IMR-90 (cell line): ENCODE measurements around the gene DOCK9. TPM values are rescaled to one million over a fixed set of nuclear protein-coding genes. Genes with fewer than 3 reads are reported as not detected.

ENCODE experiments used
- ATAC-seq: fragments of 200-7000 bp; cut with Tn5 transposase; 2 replicates; pipeline ENCODE4 v1.9.1; 2020; ENCODE audit warnings: low read depth, mild to moderate bottlenecking, moderate library complexity
- BruUV-seq: library from RNA; stranded (reverse); fragments of 400-500 nt; replicated peaks from 2 replicates; lab custom pipeline; 2021; lab: Mats Ljungman, UMichigan
- CTCF ChIA-PET: fragments of 300-600 bp; formaldehyde crosslinking; extraction: SDS; loops from one replicate; lab custom pipeline; 2021; ENCODE audit warnings: antibody characterized with exemption; lab: Yijun Ruan, JAX
- POLR2A ChIA-PET: fragments of 300-600 bp; sonication (Branson Sonifier 250); formaldehyde crosslinking; loops from one replicate; lab custom pipeline; 2022; ENCODE audit warnings: antibody characterized with exemption; ENCODE audit not compliant: unreplicated experiment; lab: Charles Lee
- DNase-seq: peaks from one replicate; pipeline ENCODE4 v3.0.0; 2013
- H2AFZ ChIP-seq: replicated peaks from 2 replicates; pipeline ENCODE3; 2013; ENCODE audit warnings: low read length, mild to moderate bottlenecking; ENCODE audit not compliant: poor library complexity
- H2AK5ac ChIP-seq: 2 replicates; pipeline ENCODE4 v1.6.1; 2013; ENCODE audit warnings: low read depth, low read length, inconsistent platforms
- H2AK9ac ChIP-seq: replicated peaks from 2 replicates; pipeline ENCODE3; 2013; ENCODE audit warnings: mild to moderate bottlenecking, low read depth, low read length, moderate library complexity; ENCODE audit not compliant: poor library complexity
- H2BK120ac ChIP-seq: 2 replicates; pipeline ENCODE4 v1.6.1; 2013; ENCODE audit warnings: low read depth, low read length, inconsistent platforms
- H2BK15ac ChIP-seq: 3 replicates; pipeline ENCODE4 v1.6.1; 2013; ENCODE audit warnings: low read depth, low read length, inconsistent platforms
- H2BK20ac ChIP-seq: 2 replicates; pipeline ENCODE4 v1.6.1; 2013; ENCODE audit warnings: low read depth, mild to moderate bottlenecking, inconsistent platforms, low read length, moderate library complexity
- H2BK5ac ChIP-seq: 2 replicates; pipeline ENCODE4 v1.6.1; 2013; ENCODE audit warnings: mild to moderate bottlenecking, low read depth, low read length, inconsistent platforms; ENCODE audit not compliant: poor library complexity, severe bottlenecking
- H3K14ac ChIP-seq: replicated peaks from 2 replicates; pipeline ENCODE4 v1.6.1; 2013; ENCODE audit warnings: low read depth, low read length, inconsistent platforms
- H3K18ac ChIP-seq: 2 replicates; pipeline ENCODE4 v1.6.1; 2013; ENCODE audit warnings: low read depth, low read length, control low read depth
- H3K23ac ChIP-seq: 2 replicates; pipeline ENCODE4 v1.6.1; 2013; ENCODE audit warnings: low read depth, low read length, inconsistent platforms
- H3K27ac ChIP-seq: 2 replicates; pipeline ENCODE4 v1.5.1; 2013; ENCODE audit warnings: mild to moderate bottlenecking, control low read depth, low read length; ENCODE audit not compliant: insufficient read depth
- H3K27me3 ChIP-seq: 2 replicates; pipeline ENCODE4 v1.6.1; 2013; ENCODE audit warnings: low read length; ENCODE audit not compliant: control insufficient read depth, insufficient read depth
- H3K36me3 ChIP-seq: 2 replicates; pipeline ENCODE4 v1.6.1; 2013; ENCODE audit warnings: low read length, mixed read lengths; ENCODE audit not compliant: control insufficient read depth, insufficient read depth
- H3K4ac ChIP-seq: 2 replicates; pipeline ENCODE4 v1.6.1; 2013; ENCODE audit warnings: low read depth, low read length, inconsistent platforms
- H3K4me1 ChIP-seq: 2 replicates; pipeline ENCODE4 v1.6.1; 2013; ENCODE audit warnings: low read length, mixed read lengths; ENCODE audit not compliant: control insufficient read depth, insufficient read depth
- H3K4me2 ChIP-seq: 2 replicates; pipeline ENCODE4 v1.6.1; 2013; ENCODE audit warnings: low read depth, mild to moderate bottlenecking, control low read depth, low read length, moderate library complexity
- H3K4me3 ChIP-seq: 2 replicates; pipeline ENCODE4 v1.5.1; 2013; ENCODE audit warnings: low read depth, mild to moderate bottlenecking, control low read depth, low read length, moderate library complexity; ENCODE audit not compliant: insufficient read depth
- H3K56ac ChIP-seq: 2 replicates; pipeline ENCODE4 v1.6.1; 2013; ENCODE audit warnings: low read length, inconsistent platforms; ENCODE audit not compliant: insufficient read depth; ENCODE audit errors: extremely low read depth
- H3K79me1 ChIP-seq, 2 experiments: 2 replicates each; pipeline ENCODE4 v1.6.1; 2013; ENCODE audit warnings: low read length in 2 of 2, inconsistent platforms in 1 of 2, low read depth in 1 of 2
- H3K9ac ChIP-seq: 2 replicates; pipeline ENCODE4 v1.6.1; 2013; ENCODE audit warnings: low read depth, low read length, control low read depth
- H3K9me1 ChIP-seq: 2 replicates; pipeline ENCODE4 v1.6.1; 2013; ENCODE audit warnings: low read length, inconsistent platforms; ENCODE audit not compliant: insufficient read depth
- H3K9me3 ChIP-seq: 2 replicates; pipeline ENCODE4 v1.6.1; 2013; ENCODE audit warnings: low read length; ENCODE audit not compliant: control insufficient read depth, insufficient read depth
- H4K20me1 ChIP-seq: 2 replicates; pipeline ENCODE4 v1.6.1; 2013; ENCODE audit warnings: low read length, inconsistent platforms; ENCODE audit not compliant: insufficient read depth
- H4K5ac ChIP-seq: 2 replicates; pipeline ENCODE4 v1.6.1; 2013; ENCODE audit warnings: mild to moderate bottlenecking, low read depth, low read length, control low read depth
- H4K8ac ChIP-seq, 2 experiments: 2 replicates each; pipeline ENCODE4 v1.6.1; 2013; ENCODE audit warnings: low read depth in 2 of 2, low read length in 2 of 2, control low read depth in 1 of 2, inconsistent platforms in 1 of 2
- H4K91ac ChIP-seq: 2 replicates; pipeline ENCODE4 v1.6.1; 2013; ENCODE audit warnings: low read depth, low read length, inconsistent platforms; ENCODE audit not compliant: insufficient read depth
- RAD21 ChIP-seq: IDR thresholded peaks from 2 replicates; pipeline ENCODE4 v1.6.1; 2012; ENCODE audit warnings: low read length, improper control_type of control experiment
- RCOR1 ChIP-seq: IDR thresholded peaks from 2 replicates; pipeline ENCODE4 v1.6.1; 2012; ENCODE audit warnings: mild to moderate bottlenecking, low read length, improper control_type of control experiment; ENCODE audit not compliant: insufficient replicate concordance
- WGBS, 2 experiments: methylation state at CpG; one replicate each; pipeline versions ENCODE4 v1.1.5 to v1.1.7; 2013; ENCODE audit warnings: missing lambda C conversion rate in 2 of 2; ENCODE audit not compliant: insufficient read length in 1 of 2; ENCODE audit errors: extremely low coverage in 2 of 2; 5-methylcytosine and 5-hydroxymethylcytosine counted together
- dilution Hi-C: fragments of 300-500 bp; cut with HindIII; formaldehyde crosslinking; loops from one replicate; pipeline ENCODE4 v1.14.3; 2018; ENCODE audit warnings: low sequenced_read_pairs; ENCODE audit not compliant: unreplicated experiment
- in situ Hi-C: fragments of 300-500 bp; cut with MboI; formaldehyde crosslinking; loops from 3 replicates; pipeline ENCODE4 v1.14.3; 2019; ENCODE audit warnings: low sequenced_read_pairs, inconsistent platforms, mixed read lengths
- intact Hi-C: fragments of 100-400 bp; cut with micrococcal nuclease; formaldehyde crosslinking; loops from 2 replicates; pipeline ENCODE4 v1.10.0; 2022
- polyA plus RNA-seq, 3 experiments: library from polyadenylated mRNA; depleted of rRNA; stranded (reverse); fragments of >200 nt; gene quantifications; 2 replicates each; pipeline ENCODE4 v1.2.3, GENCODE V29; 2012; ENCODE audit warnings: low replicate concordance in 1 of 3
- total RNA-seq: library from RNA; depleted of rRNA; stranded (reverse); fragments of >200 nt; gene quantifications from 2 replicates; pipeline ENCODE4 v1.2.3, GENCODE V29; 2012
- TF ChIP-seq, protein P1 (sequence below): conservative IDR thresholded peaks from 2 replicates; pipeline ENCODE4 v1.5.1; 2012; ENCODE audit warnings: mild to moderate bottlenecking, low read depth, low read length, improper control_type of control experiment

DOCK9 gene
- total and polyA plus RNA-seq, 2 of the 4 experiments (the other 2 are of a cell fraction) = 4.8 to 7.2 TPM

GRCh38 chr13:98847780-98848179 lies 130.1 kb downstream of the DOCK9 start:
- H2AK9ac ChIP-seq = no peak overlapping the region
- H3K4me3 ChIP-seq = no peak overlapping the region
- DNase-seq (no peak), ATAC-seq (no peak)
- ChIA-PET POLR2A (no interaction called here), CTCF (no interaction called here)
- H2BK15ac ChIP-seq = no peak overlapping the region
- H3K4ac ChIP-seq = no peak overlapping the region
- H4K5ac ChIP-seq = no peak overlapping the region
- 0 out of 2 replicates have a peak, but pooled peaks cover 2% of the 10 kb centered on the region for H3K9me1 ChIP-seq
- no peaks in the 10 kb centered on the region for H3K36me3 ChIP-seq
- no peaks in the 10 kb centered on the region for H3K4me1 ChIP-seq
- TF ChIP-seq RCOR1 (no peak), RAD21 (no peak)
- TF ChIP-seq, protein P1, sequence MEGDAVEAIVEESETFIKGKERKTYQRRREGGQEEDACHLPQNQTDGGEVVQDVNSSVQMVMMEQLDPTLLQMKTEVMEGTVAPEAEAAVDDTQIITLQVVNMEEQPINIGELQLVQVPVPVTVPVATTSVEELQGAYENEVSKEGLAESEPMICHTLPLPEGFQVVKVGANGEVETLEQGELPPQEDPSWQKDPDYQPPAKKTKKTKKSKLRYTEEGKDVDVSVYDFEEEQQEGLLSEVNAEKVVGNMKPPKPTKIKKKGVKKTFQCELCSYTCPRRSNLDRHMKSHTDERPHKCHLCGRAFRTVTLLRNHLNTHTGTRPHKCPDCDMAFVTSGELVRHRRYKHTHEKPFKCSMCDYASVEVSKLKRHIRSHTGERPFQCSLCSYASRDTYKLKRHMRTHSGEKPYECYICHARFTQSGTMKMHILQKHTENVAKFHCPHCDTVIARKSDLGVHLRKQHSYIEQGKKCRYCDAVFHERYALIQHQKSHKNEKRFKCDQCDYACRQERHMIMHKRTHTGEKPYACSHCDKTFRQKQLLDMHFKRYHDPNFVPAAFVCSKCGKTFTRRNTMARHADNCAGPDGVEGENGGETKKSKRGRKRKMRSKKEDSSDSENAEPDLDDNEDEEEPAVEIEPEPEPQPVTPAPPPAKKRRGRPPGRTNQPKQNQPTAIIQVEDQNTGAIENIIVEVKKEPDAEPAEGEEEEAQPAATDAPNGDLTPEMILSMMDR = no peak
- WGBS, 2 experiments = 73% methylated on average over 2 of the region's 5 CpGs; no CpG with 5 or more reads in 1 of the 2 experiments
- dilution Hi-C loops = no loop called here
- H2BK120ac ChIP-seq = no peak overlapping the region
- H3K4me2 ChIP-seq = no peak overlapping the region
- H3K18ac ChIP-seq = no peak overlapping the region
- H3K14ac ChIP-seq = no peak overlapping the region
- H3K56ac ChIP-seq = no peak overlapping the region
- H3K79me1 ChIP-seq = no peaks in the 10 kb centered on the region
- no TSS peak for BruUV-seq
- no peak overlapping the region for H3K23ac ChIP-seq
- peak overlapping the region; percentile 16 for H2AFZ ChIP-seq
- no peak overlapping the region for H2AK5ac ChIP-seq
- no peak overlapping the region for H2BK20ac ChIP-seq
- H3K27me3 ChIP-seq = no peaks in the 10 kb centered on the region
- H3K9ac ChIP-seq = no peak overlapping the region
- no peaks in the 10 kb centered on the region for H4K20me1 ChIP-seq
- no peak overlapping the region for H2BK5ac ChIP-seq
- H3K27ac ChIP-seq = no peak overlapping the region
- in situ Hi-C loops = loop anchor here (25.0 kb wide), 2 partner anchors 710 to 985 kb away; partner anchors contain the start of gene FARP1
- H4K91ac ChIP-seq = no peak overlapping the region
- H4K8ac ChIP-seq = no peak overlapping the region
- H3K9me3 ChIP-seq = no peaks in the 10 kb centered on the region
- intact Hi-C loops = loop anchor here (10.0 kb wide), 2 partner anchors 417 to 993 kb away; no protein-coding TSS in a partner anchor
